ENCODE data around the gene CASTOR1. TPM values are rescaled to one million over a fixed set of nuclear protein-coding genes. Genes with fewer than 3 reads are reported as not detected.

The CASTOR1 gene
- polyA plus RNA-seq, 1 experiment = 12.0 TPM

- POLR2A ChIA-PET = no interaction called here
- Histone ChIP-seq H3K27me3 (ENCODE audit: control insufficient read depth, insufficient read depth, low read length) (no peaks in the 10 kb centered on the region), H3K27ac (ENCODE audit: low read depth, low read length) (no peak overlapping the region), H3K9me3 (ENCODE audit: control insufficient read depth, insufficient read depth, low read length) (no peaks in the 10 kb centered on the region), H3K4me3 (ENCODE audit: low read depth, low read length) (no peak overlapping the region)
- no peak for TF ChIP-seq CTCF (IDR thresholded peaks at IDR 0.05; ENCODE audit: low read depth, low read length)
- DNase-seq (ENCODE audit: low read depth, low spot score) = no peak
- CTCF ChIA-PET = interaction anchor here (0.8 to 2.6 kb wide), 3 partner anchors 13 to 39 kb away, joined by 3 to 9 read pairs (median 3); no protein-coding TSS in a partner anchor
Measured at GRCh38 chr22:30302810-30303138, 13.5 kb upstream of the CASTOR1 start.

- DNase-seq (ENCODE audit: low read depth, low spot score) = no peak
- Histone ChIP-seq H3K9me3 (ENCODE audit: control insufficient read depth, insufficient read depth, low read length) (no peaks in the 10 kb centered on the region), H3K27ac (ENCODE audit: low read depth, low read length) (no peak overlapping the region), H3K27me3 (ENCODE audit: control insufficient read depth, insufficient read depth, low read length) (no peaks in the 10 kb centered on the region), H3K4me3 (ENCODE audit: low read depth, low read length) (no peak overlapping the region)
- TF ChIP-seq CTCF (IDR thresholded peaks at IDR 0.05; ENCODE audit: low read depth, low read length) = no peak
- ChIA-PET POLR2A (no interaction called here), CTCF (interaction anchor here (2.6 kb wide), 1 partner anchor 14 kb away, joined by 9 read pairs; no protein-coding TSS in a partner anchor)
Measured at GRCh38 chr22:30301995-30302809, 12.9 kb upstream of the CASTOR1 start.

- ChIA-PET POLR2A (no interaction called here), CTCF (no interaction called here)
- H3K27me3 ChIP-seq (ENCODE audit: control insufficient read depth, insufficient read depth, low read length) = no peaks in the 10 kb centered on the region
- no peak overlapping the region for H3K4me3 ChIP-seq (ENCODE audit: low read depth, low read length)
- no peak for DNase-seq (ENCODE audit: low read depth, low spot score)
- H3K27ac ChIP-seq (ENCODE audit: low read depth, low read length) = no peak overlapping the region
- TF ChIP-seq CTCF (IDR thresholded peaks at IDR 0.05; ENCODE audit: low read depth, low read length) = no peak
- H3K9me3 ChIP-seq (ENCODE audit: control insufficient read depth, insufficient read depth, low read length) = no peaks in the 10 kb centered on the region
Measured at GRCh38 chr22:30299322-30299721, 10.0 kb upstream of the CASTOR1 start.

- H3K4me3 ChIP-seq (ENCODE audit: low read depth, low read length) = no peak overlapping the region
- no peaks in the 10 kb centered on the region for H3K27me3 ChIP-seq (ENCODE audit: control insufficient read depth, insufficient read depth, low read length)
- TF ChIP-seq CTCF (IDR thresholded peaks at IDR 0.05; ENCODE audit: low read depth, low read length) = no peak
- no peaks in the 10 kb centered on the region for H3K9me3 ChIP-seq (ENCODE audit: control insufficient read depth, insufficient read depth, low read length)
- H3K27ac ChIP-seq (ENCODE audit: low read depth, low read length) = no peak overlapping the region
- ChIA-PET POLR2A (interaction anchor here (0.8 kb wide), 1 partner anchor 59 kb away, joined by 3 read pairs; the partner anchor contains the start of genes CCDC157 and SF3A1), CTCF (no interaction called here)
- DNase-seq (ENCODE audit: low read depth, low spot score) = no peak
Measured at GRCh38 chr22:30297991-30298701, 8.8 kb upstream of the CASTOR1 start.
